Heart left ventricle (tissue), 13 donors: ENCODE results near the gene CDK19.

Experiments
- POLR2A ChIP-seq, 2 donors: fragments of 450-650 bp; IDR thresholded peaks; one replicate each; pipeline ENCODE4 v1.6.1; 2017; ENCODE audit warnings: antibody characterized with exemption in 2 of 2, mild to moderate bottlenecking in 2 of 2, moderate library complexity in 2 of 2
- TF ChIP-seq, protein P1 (sequence below), 12 donors: fragments of 200-600 bp; sonication (generic) in 4 of 12; IDR thresholded peaks; one replicate each; pipeline versions ENCODE4 v1.5.0 to v1.8.0; 2018 to 2022; ENCODE audit warnings: antibody characterized with exemption in 12 of 12, mild to moderate bottlenecking in 5 of 12
- donor health status: ischemic (EF 13 %, LVEDD 7.1; RV severe dilation, severe dysfunction).
- donor health status: DM: no; HTN: yes; CAD: no.
- donor health status: DM: no; HTN: no; CAD: no.
- donor health status: ischemic (EF 25% LVEDD 6.9; RV normal size, moderate dysfunction).
- donor health status: ischemic (EF 25% LVEDD 5.7; RV mildly dilated, moderate dysfunction).
- donor health status: ischemic (EF 35%, LVEDD 5.7; RV mildly dilated, moderate dysfunction).
- donor health status: nonischemic (EF 11% LVEDD 7.7; RV severe dilation, severe dysfunction).
- donor health status: DM: yes; HTN: yes; CAD: no.
- donor health status: PGD.
- donor health status: ischemic (EF 29% LVEDD 5.4; RV normal size, mild dysfunction).
- donor health status: nonischemic (EF 23%, LVEDD 6.1; RV moderate dilation, normal function).

DNA sequence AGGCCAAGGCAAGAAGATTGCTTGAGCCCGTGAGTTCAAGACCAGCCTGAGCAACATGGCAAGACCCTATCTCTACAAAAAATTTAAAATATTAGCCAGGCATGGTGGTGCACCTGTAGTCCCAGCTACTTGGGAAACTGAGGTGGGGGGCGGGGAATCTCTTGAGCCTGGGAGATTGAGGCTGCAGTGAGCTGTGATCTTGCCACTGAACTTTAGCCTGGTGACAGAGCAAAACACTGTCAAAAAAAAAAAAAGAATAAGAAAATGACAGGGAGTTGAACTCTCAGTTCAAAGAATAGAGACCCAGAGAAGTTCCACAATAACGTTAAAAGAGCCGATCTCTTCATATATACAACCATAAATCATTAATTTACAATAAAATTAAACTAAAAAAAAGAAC lies 34.5 kb upstream of the CDK19 start:
- TF ChIP-seq, protein P1, sequence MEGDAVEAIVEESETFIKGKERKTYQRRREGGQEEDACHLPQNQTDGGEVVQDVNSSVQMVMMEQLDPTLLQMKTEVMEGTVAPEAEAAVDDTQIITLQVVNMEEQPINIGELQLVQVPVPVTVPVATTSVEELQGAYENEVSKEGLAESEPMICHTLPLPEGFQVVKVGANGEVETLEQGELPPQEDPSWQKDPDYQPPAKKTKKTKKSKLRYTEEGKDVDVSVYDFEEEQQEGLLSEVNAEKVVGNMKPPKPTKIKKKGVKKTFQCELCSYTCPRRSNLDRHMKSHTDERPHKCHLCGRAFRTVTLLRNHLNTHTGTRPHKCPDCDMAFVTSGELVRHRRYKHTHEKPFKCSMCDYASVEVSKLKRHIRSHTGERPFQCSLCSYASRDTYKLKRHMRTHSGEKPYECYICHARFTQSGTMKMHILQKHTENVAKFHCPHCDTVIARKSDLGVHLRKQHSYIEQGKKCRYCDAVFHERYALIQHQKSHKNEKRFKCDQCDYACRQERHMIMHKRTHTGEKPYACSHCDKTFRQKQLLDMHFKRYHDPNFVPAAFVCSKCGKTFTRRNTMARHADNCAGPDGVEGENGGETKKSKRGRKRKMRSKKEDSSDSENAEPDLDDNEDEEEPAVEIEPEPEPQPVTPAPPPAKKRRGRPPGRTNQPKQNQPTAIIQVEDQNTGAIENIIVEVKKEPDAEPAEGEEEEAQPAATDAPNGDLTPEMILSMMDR (IDR thresholded peaks at IDR 0.05): no peak
- TF ChIP-seq POLR2A (IDR thresholded peaks at IDR 0.05): no peak
